H9 (cell line): ENCODE measurements around the gene ATP2A2. TPM values are rescaled to one million over a fixed set of nuclear protein-coding genes. Genes with fewer than 3 reads are reported as not detected.

Source experiments
- DNase-seq: peaks from one replicate; pipeline ENCODE4 v3.0.0-alpha.2; 2017
- H2AFZ ChIP-seq: one replicate; pipeline ENCODE4 v1.6.1; 2013; ENCODE audit warnings: mild to moderate bottlenecking, low read length, control low read depth, moderate library complexity
- H2AK5ac ChIP-seq: 2 replicates; pipeline ENCODE4 v1.6.1; 2013; ENCODE audit warnings: low read length, control low read depth, mixed read lengths; ENCODE audit not compliant: insufficient read length
- H2BK120ac ChIP-seq: one replicate; pipeline ENCODE4 v1.6.1; 2013; ENCODE audit warnings: low read depth, mild to moderate bottlenecking, low read length, control low read depth, inconsistent platforms; ENCODE audit not compliant: poor library complexity, severe bottlenecking
- H2BK12ac ChIP-seq: 2 replicates; pipeline ENCODE4 v1.6.1; 2013; ENCODE audit warnings: low read length, control low read depth, mixed read lengths, low read depth; ENCODE audit not compliant: insufficient read length
- H2BK15ac ChIP-seq: 2 replicates; pipeline ENCODE4 v1.6.1; 2013; ENCODE audit warnings: low read depth, low read length, control low read depth
- H2BK20ac ChIP-seq: one replicate; pipeline ENCODE4 v1.6.1; 2013; ENCODE audit warnings: low read depth, mild to moderate bottlenecking, low read length, control low read depth, inconsistent platforms; ENCODE audit not compliant: poor library complexity, severe bottlenecking
- H2BK5ac ChIP-seq: 2 replicates; pipeline ENCODE4 v1.6.1; 2013; ENCODE audit warnings: low read length, control low read depth, mixed read lengths; ENCODE audit not compliant: insufficient read length
- H3K14ac ChIP-seq: 2 replicates; pipeline ENCODE4 v1.6.1; 2013; ENCODE audit warnings: low read length, control low read depth; ENCODE audit not compliant: insufficient read depth
- H3K18ac ChIP-seq: 2 replicates; pipeline ENCODE4 v1.6.1; 2013; ENCODE audit warnings: low read depth, mild to moderate bottlenecking, mixed read lengths, low read length, control low read depth; ENCODE audit not compliant: insufficient read length
- H3K23ac ChIP-seq: 2 replicates; pipeline ENCODE4 v1.6.1; 2013; ENCODE audit warnings: low read length, control low read depth, mixed read lengths, low read depth; ENCODE audit not compliant: insufficient read length
- H3K23me2 ChIP-seq: 2 replicates; pipeline ENCODE4 v1.6.1; 2013; ENCODE audit warnings: low read depth, mild to moderate bottlenecking, mixed read lengths, low read length, control low read depth; ENCODE audit not compliant: insufficient read length, poor library complexity, severe bottlenecking
- H3K27ac ChIP-seq: 2 replicates; pipeline ENCODE4 v1.5.1; 2013; ENCODE audit warnings: low read length, control low read depth, mixed read lengths, low read depth; ENCODE audit not compliant: insufficient read length
- H3K27me3 ChIP-seq: 2 replicates; pipeline ENCODE4 v1.6.1; 2013; ENCODE audit warnings: low read length, control low read depth, inconsistent platforms; ENCODE audit not compliant: insufficient read depth
- H3K4ac ChIP-seq: 2 replicates; pipeline ENCODE4 v1.6.1; 2013; ENCODE audit warnings: low read depth, mild to moderate bottlenecking, control low read depth, inconsistent platforms, low read length, moderate library complexity
- H3K4me1 ChIP-seq: 2 replicates; pipeline ENCODE4 v1.6.1; 2013; ENCODE audit warnings: low read length, control low read depth, inconsistent platforms; ENCODE audit not compliant: insufficient read depth
- H3K4me2 ChIP-seq: 2 replicates; pipeline ENCODE4 v1.6.1; 2013; ENCODE audit warnings: low read length, control low read depth, mixed read lengths; ENCODE audit not compliant: insufficient read length, insufficient read depth
- H3K56ac ChIP-seq: 2 replicates; pipeline ENCODE4 v1.6.1; 2013; ENCODE audit warnings: low read depth, mild to moderate bottlenecking, mixed read lengths, low read length, control low read depth; ENCODE audit not compliant: insufficient read length
- H3K79me1 ChIP-seq: 2 replicates; pipeline ENCODE4 v1.6.1; 2013; ENCODE audit warnings: low read depth, mild to moderate bottlenecking, moderate library complexity, low read length, control low read depth, inconsistent platforms; ENCODE audit not compliant: insufficient read depth, poor library complexity, severe bottlenecking
- H3K79me2 ChIP-seq: 2 replicates; pipeline ENCODE4 v1.6.1; 2013; ENCODE audit warnings: low read length, control low read depth, inconsistent platforms; ENCODE audit not compliant: insufficient read depth
- H3K9ac ChIP-seq: 2 replicates; pipeline ENCODE4 v1.6.1; 2013; ENCODE audit warnings: low read length, control low read depth, mixed read lengths; ENCODE audit not compliant: insufficient read length; ENCODE audit errors: extremely low read depth
- H3K9me3 ChIP-seq: one replicate; pipeline ENCODE4 v1.6.1; 2013; ENCODE audit warnings: low read depth, low read length, inconsistent platforms; ENCODE audit not compliant: control insufficient read depth
- H3T11ph ChIP-seq: one replicate; pipeline ENCODE4 v1.6.1; 2013; ENCODE audit warnings: mild to moderate bottlenecking, low read length, control low read depth, inconsistent platforms
- H4K20me1 ChIP-seq: one replicate; pipeline ENCODE4 v1.6.1; 2013; ENCODE audit not compliant: control insufficient read depth, insufficient read length, insufficient read depth
- H4K5ac ChIP-seq: 2 replicates; pipeline ENCODE4 v1.6.1; 2013; ENCODE audit warnings: low read depth, mild to moderate bottlenecking, mixed read lengths, low read length, control low read depth; ENCODE audit not compliant: insufficient read length
- H4K8ac ChIP-seq: replicated peaks from 2 replicates; pipeline ENCODE4 v1.6.1; 2013; ENCODE audit warnings: low read length, control low read depth, mixed read lengths, low read depth; ENCODE audit not compliant: insufficient read length
- H4K91ac ChIP-seq: 2 replicates; pipeline ENCODE4 v1.6.1; 2013; ENCODE audit warnings: low read depth, mild to moderate bottlenecking, moderate library complexity, mixed read lengths, low read length, control low read depth; ENCODE audit not compliant: insufficient read length
- H3K27ac Mint-ChIP-seq, 3 experiments: 2 replicates in 2 of 3; 3 replicates in 1 of 3; pipeline ENCODE4 v1.8.0; 2020 to 2021; ENCODE audit warnings: mixed read lengths in 3 of 3, mild to moderate bottlenecking in 1 of 3, moderate library complexity in 1 of 3
- H3K27me3 Mint-ChIP-seq: 2 replicates; pipeline ENCODE4 v1.8.0; 2021; ENCODE audit warnings: low read depth, mild to moderate bottlenecking, moderate library complexity, mixed read lengths
- H3K36me3 Mint-ChIP-seq, 3 experiments: 2 replicates in 2 of 3; 3 replicates in 1 of 3; pipeline ENCODE4 v1.8.0; 2020 to 2021; ENCODE audit warnings: low read depth in 3 of 3, mixed read lengths in 3 of 3; ENCODE audit not compliant: insufficient read depth in 1 of 3
- H3K4me1 Mint-ChIP-seq, 2 experiments: 2 replicates each; pipeline ENCODE4 v1.8.0; 2020; ENCODE audit warnings: mixed read lengths in 2 of 2
- H3K4me3 Mint-ChIP-seq, 2 experiments: 2 replicates in 1 of 2; 3 replicates in 1 of 2; pipeline ENCODE4 v1.8.0; 2020 to 2021; ENCODE audit warnings: mild to moderate bottlenecking in 2 of 2, mixed read lengths in 2 of 2, moderate library complexity in 1 of 2
- H3K9me3 Mint-ChIP-seq, 2 experiments: 2 replicates in 1 of 2; 3 replicates in 1 of 2; pipeline ENCODE4 v1.8.0; 2020; ENCODE audit warnings: mild to moderate bottlenecking in 2 of 2, mixed read lengths in 2 of 2, moderate library complexity in 1 of 2
- WGBS: extraction: QIAGEN DNeasy Blood & Tissue Kit; methylation state at CpG from one replicate; pipeline ENCODE4 v1.1.7; 2013; ENCODE audit warnings: missing lambda C conversion rate, low lambda C conversion rate, mixed read lengths; ENCODE audit not compliant: insufficient read length; ENCODE audit errors: extremely low coverage; 5-methylcytosine and 5-hydroxymethylcytosine counted together
- total RNA-seq: library from RNA; stranded (reverse); gene quantifications from 2 replicates; pipeline ENCODE4 v1.2.1, GENCODE V29; 2021
- TF ChIP-seq, protein P1 (sequence below): fragments of 200-600 bp; sonication (generic); conservative IDR thresholded peaks from 3 replicates; pipeline ENCODE4 v1.8.0; 2021; ENCODE audit warnings: antibody characterized with exemption, mild to moderate bottlenecking

The ATP2A2 gene
- total RNA-seq, 1 experiment from 2014 or later, result 257 TPM

DNA sequence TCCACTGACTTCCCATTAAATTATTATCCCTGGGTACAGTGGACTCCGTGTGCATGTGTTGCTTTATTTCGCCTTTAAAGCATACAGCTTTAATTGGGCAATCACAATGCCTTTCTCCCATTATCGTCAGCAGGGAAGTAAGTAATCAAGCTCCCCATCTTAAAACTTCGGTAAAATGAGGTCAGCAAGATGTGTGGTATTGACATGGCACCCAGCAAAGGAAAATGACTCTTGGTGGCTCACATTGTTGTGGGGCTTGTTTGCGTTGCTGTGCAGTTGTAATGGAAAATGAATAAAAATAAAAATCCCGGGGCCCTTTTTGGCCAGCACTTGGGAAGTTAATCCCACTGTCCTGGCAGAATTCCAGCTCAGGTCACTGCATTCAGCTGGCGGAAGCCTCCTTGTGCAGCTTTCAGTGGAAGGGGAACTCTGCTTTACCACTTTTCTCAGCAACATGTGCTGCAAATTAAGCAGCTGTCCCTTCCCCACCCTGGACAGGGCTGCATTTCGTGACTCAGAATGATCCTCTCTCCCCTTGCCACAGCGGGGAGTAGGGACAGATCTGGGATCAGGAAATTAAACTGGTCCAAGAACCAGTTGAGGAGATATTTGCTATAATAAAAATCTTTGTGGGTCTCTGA is 13.9 kb upstream of the ATP2A2 start:
- no peak overlapping the region for H3K4ac ChIP-seq
- peaks cover 39 to 44% of the 10 kb centered on the region in 2 experiments for H3K4me1 Mint-ChIP-seq
- no peaks in the 10 kb centered on the region for H4K20me1 ChIP-seq
- no peak overlapping the region for H2AK5ac ChIP-seq
- H3K9me3 ChIP-seq, result no peaks in the 10 kb centered on the region
- H2BK12ac ChIP-seq, result no peak overlapping the region
- H4K8ac ChIP-seq, result no peak overlapping the region
- no peak for DNase-seq
- H3K36me3 Mint-ChIP-seq, result no peaks in the 10 kb centered on the region
- no peaks in the 10 kb centered on the region for H3K79me1 ChIP-seq
- no peaks in the 10 kb centered on the region for H3K79me2 ChIP-seq
- H3K4me2 ChIP-seq, result no peak overlapping the region
- peak overlapping the region in 2 of 3 experiments; percentile 68 to 75; a peak in 2 of 7 replicates for H3K27ac Mint-ChIP-seq
- H2AFZ ChIP-seq, result no peak overlapping the region
- peaks cover 9% of the 10 kb centered on the region; the same call in 1 of the 2 replicates for H3K4me1 ChIP-seq
- H3K27ac ChIP-seq, result no peak overlapping the region
- H3K56ac ChIP-seq, result no peak overlapping the region
- H3K14ac ChIP-seq, result no peak overlapping the region
- no peak overlapping the region for H4K91ac ChIP-seq
- no peak overlapping the region for H2BK5ac ChIP-seq
- no peak overlapping the region for H2BK20ac ChIP-seq
- TF ChIP-seq, protein P1, sequence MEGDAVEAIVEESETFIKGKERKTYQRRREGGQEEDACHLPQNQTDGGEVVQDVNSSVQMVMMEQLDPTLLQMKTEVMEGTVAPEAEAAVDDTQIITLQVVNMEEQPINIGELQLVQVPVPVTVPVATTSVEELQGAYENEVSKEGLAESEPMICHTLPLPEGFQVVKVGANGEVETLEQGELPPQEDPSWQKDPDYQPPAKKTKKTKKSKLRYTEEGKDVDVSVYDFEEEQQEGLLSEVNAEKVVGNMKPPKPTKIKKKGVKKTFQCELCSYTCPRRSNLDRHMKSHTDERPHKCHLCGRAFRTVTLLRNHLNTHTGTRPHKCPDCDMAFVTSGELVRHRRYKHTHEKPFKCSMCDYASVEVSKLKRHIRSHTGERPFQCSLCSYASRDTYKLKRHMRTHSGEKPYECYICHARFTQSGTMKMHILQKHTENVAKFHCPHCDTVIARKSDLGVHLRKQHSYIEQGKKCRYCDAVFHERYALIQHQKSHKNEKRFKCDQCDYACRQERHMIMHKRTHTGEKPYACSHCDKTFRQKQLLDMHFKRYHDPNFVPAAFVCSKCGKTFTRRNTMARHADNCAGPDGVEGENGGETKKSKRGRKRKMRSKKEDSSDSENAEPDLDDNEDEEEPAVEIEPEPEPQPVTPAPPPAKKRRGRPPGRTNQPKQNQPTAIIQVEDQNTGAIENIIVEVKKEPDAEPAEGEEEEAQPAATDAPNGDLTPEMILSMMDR, result no peak
- H3K4me3 Mint-ChIP-seq, result no peak overlapping the region
- WGBS, result no CpG with 5 or more reads among the region's 9 CpGs
- no peak overlapping the region for H3K9ac ChIP-seq
- H3K27me3 Mint-ChIP-seq, result no peaks in the 10 kb centered on the region
- no peak overlapping the region for H2BK120ac ChIP-seq
- H3K23ac ChIP-seq, result no peak overlapping the region
- H3K18ac ChIP-seq, result no peak overlapping the region
- H2BK15ac ChIP-seq, result no peak overlapping the region
- H3K9me3 Mint-ChIP-seq, result no peaks in the 10 kb centered on the region
- H3K27me3 ChIP-seq, result no peaks in the 10 kb centered on the region
- no peaks in the 10 kb centered on the region for H3K23me2 ChIP-seq
- no peak overlapping the region for H4K5ac ChIP-seq
- H3T11ph ChIP-seq, result no peak overlapping the region
